H1 (cell line): Measurements from ENCODE around the gene MS4A7. TPM values are rescaled to one million over a fixed set of nuclear protein-coding genes. Genes with fewer than 3 reads are reported as not detected.

Experiments
- ATF2 ChIP-seq: IDR thresholded peaks from 2 replicates; pipeline ENCODE4 v1.6.1; 2012; ENCODE audit warnings: low read length, inconsistent platforms
- BACH1 ChIP-seq: IDR thresholded peaks from 2 replicates; pipeline ENCODE4 v1.6.1; 2012; ENCODE audit warnings: low read length, improper control_type of control experiment
- EP300 ChIP-seq, 2 experiments: IDR thresholded peaks; 1 replicate in 1 of 2; 2 replicates in 1 of 2; pipeline ENCODE4 v1.6.1; 2011 to 2012; ENCODE audit warnings: low read depth in 2 of 2, low read length in 2 of 2, mild to moderate bottlenecking in 2 of 2, borderline replicate concordance in 1 of 2, inconsistent platforms in 1 of 2, moderate library complexity in 1 of 2
- JUN ChIP-seq: IDR thresholded peaks from 2 replicates; pipeline ENCODE4 v1.6.1; 2011; ENCODE audit warnings: low read depth, mild to moderate bottlenecking, improper control_type of control experiment, low read length
- JUND ChIP-seq: IDR thresholded peaks from 2 replicates; pipeline ENCODE4 v1.6.1; 2011; ENCODE audit warnings: mild to moderate bottlenecking, improper control_type of control experiment, low read length
- MAFK ChIP-seq: IDR thresholded peaks from 2 replicates; pipeline ENCODE4 v1.6.1; 2012; ENCODE audit warnings: low read depth, mild to moderate bottlenecking, improper control_type of control experiment, low read length
- MAX ChIP-seq: IDR thresholded peaks from 2 replicates; pipeline ENCODE4 v1.6.1; 2012; ENCODE audit warnings: inconsistent platforms
- RAD21 ChIP-seq, 2 experiments: IDR thresholded peaks in 1 of 2; conservative IDR thresholded peaks in 1 of 2; 2 replicates each; pipeline ENCODE4 v1.6.1; 2011; ENCODE audit warnings: low read depth in 2 of 2, low read length in 2 of 2, improper control_type of control experiment in 1 of 2, inconsistent platforms in 1 of 2, mild to moderate bottlenecking in 1 of 2, moderate library complexity in 1 of 2
- polyA plus RNA-seq, 7 experiments: library from polyadenylated mRNA; depleted of rRNA in 3 of 7; stranded (reverse) in 5 of 7; unstranded in 2 of 7; fragments of >200 nt in 5 of 7; fragments of 200-250 nt in 2 of 7; gene quantifications; 1 replicate in 5 of 7; 2 replicates in 1 of 7; 4 replicates in 1 of 7; pipeline versions ENCODE4 v1.2.1 to v1.2.3, GENCODE V29; 2011 to 2013; ENCODE audit warnings: missing spikeins in 2 of 7, mixed read lengths in 2 of 7
- total RNA-seq: library from RNA; stranded (reverse); fragmentation: NEBNext Ultra II Directional; extraction: Animal tissue kit (Norgen Biotek cat#: 25700); gene quantifications from 2 replicates; pipeline ENCODE4 v1.2.1, GENCODE V29; 2021

The MS4A7 gene
- total and polyA plus RNA-seq, 2 of the 8 experiments (the other 6 are each of a cell fraction or from before 2014, with no cell fraction given) = not detected

GRCh38 chr11:60339356-60339755 is 39.0 kb upstream of the MS4A7 start (continued):
- TF ChIP-seq RAD21 (IDR thresholded peaks at IDR 0.05 in 1 of 2, conservative IDR thresholded peaks at IDR 0.05 in 1 of 2; ENCODE audit: low read depth in 2 of 2, low read length in 2 of 2) (no peak), JUN (no peak), BACH1 (no peak), MAFK (no peak), EP300 (IDR thresholded peaks at IDR 0.05; ENCODE audit: borderline replicate concordance in 1 of 2, low read depth in 2 of 2, low read length in 2 of 2) (no peak), ATF2 (no peak), MAX (no peak), JUND (no peak)
